ENCODE measurements around the gene ARHGAP45.

DNA sequence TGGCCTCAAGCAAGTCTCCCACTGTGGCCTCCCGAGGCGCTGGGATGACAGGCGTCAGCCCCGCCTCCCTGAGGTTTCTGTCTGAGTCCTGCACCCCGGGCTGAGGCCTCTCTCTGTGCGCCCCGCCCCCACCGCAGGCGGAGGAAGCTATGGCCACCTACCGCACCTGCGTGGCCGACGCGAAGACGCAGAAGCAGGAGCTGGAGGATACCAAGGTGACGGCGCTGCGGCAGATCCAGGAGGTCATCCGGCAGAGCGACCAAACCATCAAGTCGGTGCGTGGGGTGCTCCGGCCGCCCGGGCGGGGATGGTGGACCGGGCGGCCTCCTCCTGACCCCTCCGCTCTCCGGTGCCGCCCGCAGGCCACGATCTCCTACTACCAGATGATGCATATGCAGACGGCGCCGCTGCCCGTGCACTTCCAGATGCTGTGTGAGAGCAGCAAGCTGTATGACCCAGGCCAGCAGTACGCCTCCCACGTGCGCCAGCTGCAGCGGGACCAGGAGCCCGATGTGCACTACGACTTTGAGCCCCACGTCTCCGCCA lies 12.7 kb downstream of the ARHGAP45 start:
- TF ChIP-seq POLR2A (IDR thresholded peaks at IDR 0.05): no peak
- TF ChIP-seq, protein P1, sequence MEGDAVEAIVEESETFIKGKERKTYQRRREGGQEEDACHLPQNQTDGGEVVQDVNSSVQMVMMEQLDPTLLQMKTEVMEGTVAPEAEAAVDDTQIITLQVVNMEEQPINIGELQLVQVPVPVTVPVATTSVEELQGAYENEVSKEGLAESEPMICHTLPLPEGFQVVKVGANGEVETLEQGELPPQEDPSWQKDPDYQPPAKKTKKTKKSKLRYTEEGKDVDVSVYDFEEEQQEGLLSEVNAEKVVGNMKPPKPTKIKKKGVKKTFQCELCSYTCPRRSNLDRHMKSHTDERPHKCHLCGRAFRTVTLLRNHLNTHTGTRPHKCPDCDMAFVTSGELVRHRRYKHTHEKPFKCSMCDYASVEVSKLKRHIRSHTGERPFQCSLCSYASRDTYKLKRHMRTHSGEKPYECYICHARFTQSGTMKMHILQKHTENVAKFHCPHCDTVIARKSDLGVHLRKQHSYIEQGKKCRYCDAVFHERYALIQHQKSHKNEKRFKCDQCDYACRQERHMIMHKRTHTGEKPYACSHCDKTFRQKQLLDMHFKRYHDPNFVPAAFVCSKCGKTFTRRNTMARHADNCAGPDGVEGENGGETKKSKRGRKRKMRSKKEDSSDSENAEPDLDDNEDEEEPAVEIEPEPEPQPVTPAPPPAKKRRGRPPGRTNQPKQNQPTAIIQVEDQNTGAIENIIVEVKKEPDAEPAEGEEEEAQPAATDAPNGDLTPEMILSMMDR (IDR thresholded peaks at IDR 0.05): no peak
